Kidney capillary endothelial cell (primary cell): ENCODE measurements around the gene IMP4.

Experiments
- DNase-seq: peaks from one replicate; pipeline ENCODE4 v3.0.0-alpha.2; 2018; ENCODE audit warnings: low spot score

The IMP4 gene

DNA sequence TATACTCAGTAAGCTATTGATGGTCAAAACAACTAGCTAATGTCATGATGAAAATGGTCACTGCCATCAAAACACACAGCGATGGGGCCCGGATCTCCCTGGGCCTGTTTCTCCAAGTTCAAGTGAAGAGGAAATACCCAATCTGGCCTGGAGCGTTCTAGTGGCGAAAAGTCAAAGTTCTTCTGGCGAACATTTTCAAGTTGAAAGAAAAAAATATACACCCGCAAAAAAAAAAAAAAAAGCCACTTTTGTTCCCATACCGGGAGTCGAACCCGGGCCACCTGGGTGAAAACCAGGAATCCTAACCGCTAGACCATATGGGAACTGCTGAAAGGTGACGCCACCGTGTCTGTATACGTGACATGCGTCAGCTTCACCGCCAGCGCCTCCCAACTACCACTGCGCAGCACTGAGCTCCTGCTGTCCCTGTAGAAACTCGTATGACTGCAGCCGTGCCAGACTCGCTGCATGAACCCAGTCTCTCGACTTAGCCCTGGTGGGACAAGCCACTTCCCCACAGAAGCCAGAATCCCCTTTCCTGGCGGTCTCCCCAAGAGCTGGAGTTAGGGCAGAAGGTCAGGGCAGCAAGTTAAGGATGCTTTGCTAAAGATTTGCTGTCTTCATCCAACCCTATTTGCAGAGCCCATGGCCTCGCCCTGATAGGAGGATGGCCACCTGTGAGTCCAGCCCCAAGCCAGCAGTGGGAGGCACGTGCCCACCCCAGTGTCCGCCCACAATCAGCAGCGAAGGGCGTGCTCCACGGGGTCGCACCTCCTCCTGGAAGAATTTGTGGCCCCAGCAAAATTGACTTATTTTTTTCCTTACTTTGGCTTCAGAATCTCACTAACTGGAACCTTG is 5.6 kb upstream of the IMP4 start:
- peak; percentile 78 for DNase-seq

DNA sequence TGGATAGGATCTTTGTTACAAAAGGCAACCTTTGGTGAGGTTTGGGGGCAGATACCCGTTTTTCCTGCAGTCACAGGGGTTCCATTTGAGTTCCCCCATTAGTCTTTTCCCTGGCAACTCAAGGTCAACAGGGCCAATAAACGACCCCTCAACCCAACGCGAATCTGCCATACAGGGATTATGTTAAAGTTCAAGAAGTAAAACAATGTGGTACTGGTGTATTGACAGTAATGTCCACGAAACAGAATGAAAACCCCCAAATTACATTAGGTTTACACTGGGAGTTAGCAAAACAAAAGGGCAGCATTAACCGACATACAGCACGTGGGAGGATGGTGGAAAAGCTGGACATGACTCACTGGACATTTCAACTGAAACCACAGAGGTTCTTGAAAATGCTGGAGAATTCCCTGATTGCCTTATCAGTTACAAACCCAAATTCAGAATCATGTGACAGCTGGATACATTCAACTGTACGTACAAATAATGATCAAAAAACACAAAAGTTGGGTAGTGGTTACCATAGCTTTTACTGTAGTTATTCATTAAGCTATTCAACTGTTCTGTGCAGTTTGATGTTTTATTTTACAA is 4.9 kb upstream of the IMP4 start:
- DNase-seq = no peak

DNA sequence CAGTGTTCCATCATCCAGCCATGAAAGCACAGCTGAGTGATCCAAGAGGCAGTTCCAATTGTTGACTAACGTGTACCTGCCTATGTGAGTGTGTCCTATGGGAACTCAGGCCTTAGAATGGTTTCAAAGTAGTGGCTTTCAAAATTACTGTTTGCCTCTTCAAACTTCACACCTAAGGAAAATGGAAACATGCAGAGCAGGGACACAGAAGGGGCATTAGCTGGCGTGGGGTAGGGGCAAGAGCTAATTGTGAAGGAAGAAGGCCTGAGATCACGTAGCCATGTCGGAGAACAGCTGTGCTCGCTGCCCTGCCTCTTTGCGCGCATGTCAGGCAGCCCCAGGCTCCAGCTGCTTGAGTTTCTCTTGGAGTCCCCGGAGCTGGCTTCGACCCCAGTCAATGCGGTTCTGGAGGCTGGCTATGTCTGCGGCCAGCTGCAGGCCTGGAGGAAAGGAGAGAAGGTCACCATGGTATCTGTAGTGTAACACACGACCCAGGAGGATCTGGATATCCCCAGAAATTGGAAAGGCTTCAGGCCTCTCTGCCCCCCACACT is 3.8 kb upstream of the IMP4 start:
- no peak for DNase-seq

DNA sequence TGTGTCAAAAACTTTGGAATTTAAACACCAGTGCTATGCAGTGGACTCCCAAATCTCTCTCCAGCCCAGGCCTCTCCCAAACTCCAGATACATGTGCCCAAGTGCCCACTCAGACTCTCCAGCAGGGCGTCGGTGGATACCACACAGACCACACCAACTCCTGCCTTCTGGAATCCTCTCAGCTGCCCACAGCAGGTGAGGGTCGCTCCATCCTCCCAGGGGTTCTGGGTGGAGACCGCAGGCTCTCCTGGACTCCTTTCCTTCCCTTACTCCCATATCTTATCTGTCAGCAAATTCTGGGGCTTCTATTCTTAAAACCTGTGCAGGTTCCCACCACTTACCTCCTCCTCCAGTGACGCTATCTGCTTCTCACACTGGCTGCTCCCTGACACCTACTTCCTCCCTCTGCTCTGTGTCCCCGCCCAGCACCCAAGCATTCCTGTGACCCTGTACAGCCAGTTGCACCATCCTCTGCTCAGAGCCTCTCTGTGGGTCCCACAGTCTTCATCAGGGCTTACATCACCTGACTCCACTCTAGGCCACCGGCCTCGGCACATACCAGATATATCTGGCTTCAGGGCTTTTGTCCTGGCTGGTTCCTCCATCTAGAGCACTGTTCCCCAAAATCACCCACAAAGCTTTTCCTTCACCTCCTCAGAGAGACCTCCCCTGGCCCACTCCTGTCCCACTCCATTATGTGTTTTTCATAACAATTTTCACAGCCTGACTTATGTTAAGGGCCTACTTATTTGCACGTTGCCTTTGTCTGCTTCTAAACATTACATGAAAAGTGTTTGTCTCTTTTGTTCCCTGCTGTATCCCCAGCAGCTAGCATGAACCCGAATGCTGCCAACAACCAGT is 2.6 kb upstream of the IMP4 start:
- no peak for DNase-seq

DNA sequence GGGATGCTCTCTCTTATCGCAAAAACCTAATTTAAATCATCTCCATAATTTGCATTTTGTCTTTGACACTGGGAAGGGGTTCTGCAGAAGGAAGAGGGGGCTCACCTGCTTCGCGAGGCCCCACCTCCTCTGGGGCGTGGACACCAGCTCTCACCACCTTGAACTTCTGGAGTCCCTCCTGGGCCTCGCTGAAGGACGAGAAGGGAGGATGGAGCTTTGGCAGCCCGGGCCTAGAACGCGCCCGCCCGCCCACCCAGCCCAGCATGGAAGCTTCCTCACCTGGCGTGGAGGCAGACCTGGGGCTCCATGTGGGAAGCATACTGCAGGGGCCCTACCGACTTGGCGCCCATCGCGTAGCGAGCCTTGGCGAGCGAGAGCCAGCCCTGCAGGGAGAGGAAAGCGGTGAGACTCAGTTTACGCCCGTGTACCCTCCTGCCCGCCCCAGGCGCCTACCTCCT is 1.1 kb upstream of the IMP4 start:
- DNase-seq = no peak

DNA sequence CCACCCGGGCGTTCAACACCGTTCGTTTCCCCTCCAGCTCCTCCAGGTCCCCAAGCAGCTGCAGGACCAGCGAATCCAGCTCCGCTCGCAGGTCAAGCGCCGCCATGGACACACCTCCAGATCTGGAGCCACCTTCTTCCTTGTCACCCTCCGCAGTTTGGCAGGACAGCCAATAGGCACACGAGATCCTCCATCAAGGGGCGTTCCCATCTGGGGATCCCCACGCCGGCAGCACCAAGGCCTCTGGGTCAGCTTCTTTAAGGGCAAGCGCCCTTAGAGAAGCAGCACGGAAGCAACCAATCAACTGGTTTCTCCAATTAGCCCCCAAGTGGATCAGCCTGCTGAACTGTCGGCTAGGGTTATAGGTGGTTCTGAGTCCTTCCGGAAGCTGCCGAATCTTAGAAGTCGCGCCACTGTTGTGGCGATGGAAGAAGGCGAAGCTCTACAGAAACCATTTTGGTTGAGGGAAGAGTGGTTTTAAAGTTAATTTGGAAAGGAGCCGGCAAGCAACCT is 621 bp upstream of the IMP4 start:
- DNase-seq = peak; percentile 84

DNA sequence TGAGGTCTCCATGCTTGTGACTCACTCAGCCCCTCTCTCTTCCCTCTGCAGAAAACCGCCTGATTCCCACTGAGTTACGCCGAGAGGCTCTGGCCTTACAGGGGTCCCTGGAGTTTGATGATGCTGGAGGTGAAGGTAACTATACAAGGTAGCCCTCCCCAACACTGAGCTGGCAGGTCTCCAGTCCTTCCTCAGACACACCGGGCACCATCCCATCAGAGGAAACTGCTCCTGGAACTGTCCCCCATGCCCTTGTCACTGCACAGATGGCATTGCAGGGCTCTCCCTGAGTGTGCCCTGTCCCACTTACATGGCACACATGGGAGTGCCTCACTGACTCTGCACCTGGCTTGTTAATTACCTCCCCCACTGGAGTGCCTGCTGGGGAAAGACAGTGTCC is 1.9 kb downstream of the IMP4 start:
- no peak for DNase-seq

DNA sequence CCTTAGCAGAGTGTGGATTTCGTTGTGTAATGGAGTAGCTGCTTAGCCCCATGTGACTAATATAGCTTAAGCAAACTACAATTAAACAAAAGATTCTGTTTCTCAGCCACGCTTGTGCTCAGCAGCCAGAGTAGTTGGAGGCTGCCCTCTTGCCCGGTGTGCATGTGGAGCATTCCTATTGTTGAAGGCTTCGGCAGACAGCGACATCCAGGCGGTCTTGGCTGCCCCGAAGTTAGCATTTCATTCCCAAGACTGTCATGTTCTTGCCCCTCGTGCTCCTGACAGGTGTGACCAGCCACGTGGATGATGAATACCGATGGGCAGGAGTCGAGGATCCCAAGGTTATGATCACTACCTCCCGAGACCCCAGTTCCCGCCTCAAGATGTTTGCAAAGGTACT is 2.4 kb downstream of the IMP4 start:
- DNase-seq = no peak

DNA sequence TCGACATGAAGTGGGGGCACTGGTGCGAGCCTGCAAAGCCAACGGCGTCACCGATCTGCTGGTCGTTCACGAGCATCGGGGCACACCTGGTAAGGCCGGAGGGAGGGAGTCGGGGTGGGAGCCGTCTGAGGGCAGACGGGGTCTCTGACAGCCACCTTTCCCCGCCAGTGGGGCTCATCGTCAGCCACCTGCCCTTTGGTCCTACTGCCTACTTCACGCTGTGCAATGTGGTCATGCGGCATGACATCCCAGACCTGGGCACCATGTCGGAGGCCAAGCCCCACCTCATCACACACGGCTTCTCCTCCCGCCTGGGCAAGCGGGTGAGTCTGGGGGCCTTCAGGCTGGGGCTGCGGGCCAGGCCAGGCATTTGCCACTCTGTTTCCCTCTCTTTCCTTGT is 2.9 kb downstream of the IMP4 start:
- no peak for DNase-seq

DNA sequence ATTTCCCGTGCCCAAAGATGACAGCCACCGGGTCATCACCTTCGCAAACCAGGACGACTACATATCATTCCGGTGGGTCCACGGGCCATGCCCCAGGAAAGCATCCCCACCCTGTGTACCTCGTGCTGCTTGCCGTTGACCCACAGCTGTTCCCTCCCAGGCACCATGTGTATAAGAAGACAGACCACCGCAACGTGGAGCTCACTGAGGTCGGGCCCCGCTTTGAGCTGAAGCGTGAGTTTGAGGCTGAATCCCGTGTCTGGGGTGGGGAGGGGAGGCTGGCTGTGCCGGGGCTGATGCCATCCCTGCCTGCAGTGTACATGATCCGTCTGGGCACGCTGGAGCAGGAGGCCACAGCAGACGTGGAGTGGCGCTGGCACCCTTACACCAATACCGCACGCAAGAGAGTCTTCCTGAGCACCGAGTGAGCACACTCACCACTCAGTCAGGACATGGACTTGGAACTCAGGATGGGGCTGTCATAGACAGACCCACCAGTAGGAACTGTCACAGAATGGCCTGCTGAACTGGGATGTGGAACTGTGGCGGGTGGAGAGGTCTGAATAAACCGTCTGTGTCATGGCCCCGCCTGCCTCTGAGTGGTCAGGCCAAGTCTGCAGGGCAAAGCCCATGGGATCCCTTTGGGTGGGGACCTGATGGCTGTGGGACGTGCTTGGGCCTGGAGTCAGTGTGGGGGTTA is 3.5 kb downstream of the IMP4 start:
- DNase-seq = no peak

DNA sequence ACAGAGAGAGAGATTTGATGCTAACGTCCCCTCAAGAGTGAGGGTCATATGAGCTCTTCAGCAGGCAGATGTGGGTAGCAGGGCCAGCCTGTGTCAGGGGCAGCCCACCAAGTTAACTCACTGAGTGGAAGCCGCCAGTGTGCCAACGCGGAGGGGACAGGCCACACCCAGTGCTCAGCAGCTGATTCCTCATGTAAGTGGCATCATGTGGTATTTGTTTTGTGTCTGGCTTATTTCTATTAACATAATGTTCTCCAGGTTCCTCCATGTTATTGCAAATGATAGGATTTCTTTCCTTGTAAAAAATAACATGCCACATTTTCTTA is 4.0 kb downstream of the IMP4 start:
- no peak for DNase-seq

DNA sequence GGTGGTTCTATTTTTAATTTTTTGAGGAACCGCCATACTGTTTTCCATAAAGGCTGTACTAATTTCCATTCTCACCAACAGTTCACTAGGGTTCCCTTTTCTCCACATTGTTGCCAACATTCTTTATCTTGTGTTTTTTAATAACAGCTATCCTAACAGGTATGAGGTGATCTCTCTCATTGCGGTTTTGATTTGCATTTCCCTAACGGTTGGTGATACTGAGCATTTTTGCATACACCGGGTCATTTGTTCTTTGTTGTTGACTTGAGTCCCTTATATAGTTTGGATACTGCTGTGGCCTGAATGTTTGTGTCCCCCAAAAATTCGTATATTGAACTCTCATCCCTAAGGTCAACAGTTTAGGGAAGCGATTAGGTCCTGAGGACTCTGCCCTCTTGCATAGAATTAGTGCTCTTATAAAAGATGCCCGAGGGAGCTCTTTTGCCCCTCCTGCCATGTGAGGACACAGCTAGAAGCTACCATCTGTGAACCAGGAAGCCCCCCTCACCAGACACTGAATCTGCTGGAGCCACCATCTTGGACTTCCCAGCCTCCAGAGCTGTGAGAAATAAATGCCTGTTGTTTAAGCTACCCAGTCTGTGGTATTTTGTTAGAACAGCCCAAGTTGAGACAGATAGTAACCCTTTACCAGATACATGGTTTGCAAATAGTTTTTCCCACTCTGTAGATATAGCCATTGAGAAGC is 4.7 kb downstream of the IMP4 start:
- no peak for DNase-seq

DNA sequence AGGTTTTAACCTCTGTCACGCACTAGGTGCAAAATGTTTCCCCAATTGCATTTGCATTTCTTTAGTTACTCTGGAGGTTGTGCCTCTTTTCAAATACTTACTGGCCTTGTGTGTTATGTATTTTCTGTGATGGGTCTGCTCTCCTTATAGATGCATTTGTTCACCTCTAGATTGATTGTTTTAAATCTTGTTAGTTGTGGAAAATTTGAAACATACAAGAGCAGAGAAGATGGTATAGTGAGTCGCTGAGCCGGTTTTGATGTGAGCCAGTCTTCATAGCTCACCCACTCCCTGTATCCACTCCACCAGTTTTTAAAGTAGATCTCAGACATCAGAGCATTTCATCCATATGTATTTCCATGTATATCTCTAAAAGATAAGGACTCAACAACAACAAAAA is 6.5 kb downstream of the IMP4 start:
- DNase-seq = no peak

DNA sequence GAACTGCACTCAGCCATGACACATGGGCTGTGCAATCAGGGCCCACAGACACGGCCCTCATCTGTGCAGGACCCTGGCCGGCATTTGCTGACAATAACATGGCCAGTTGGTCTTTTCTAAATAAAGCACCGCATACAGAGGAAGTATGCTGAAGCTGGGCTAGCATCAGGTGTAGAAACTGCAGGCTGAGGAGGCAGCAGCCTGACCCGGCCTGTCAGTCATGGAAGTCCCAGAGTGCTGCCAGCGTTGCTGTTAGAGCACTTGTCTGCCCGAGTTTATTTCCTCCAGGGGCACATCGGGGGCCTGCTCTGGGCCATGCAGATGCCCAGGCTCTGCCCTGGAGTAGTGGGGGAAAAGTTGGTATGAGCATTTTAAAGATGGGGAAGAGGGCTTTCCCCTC is 9.0 kb downstream of the IMP4 start:
- DNase-seq = no peak

DNA sequence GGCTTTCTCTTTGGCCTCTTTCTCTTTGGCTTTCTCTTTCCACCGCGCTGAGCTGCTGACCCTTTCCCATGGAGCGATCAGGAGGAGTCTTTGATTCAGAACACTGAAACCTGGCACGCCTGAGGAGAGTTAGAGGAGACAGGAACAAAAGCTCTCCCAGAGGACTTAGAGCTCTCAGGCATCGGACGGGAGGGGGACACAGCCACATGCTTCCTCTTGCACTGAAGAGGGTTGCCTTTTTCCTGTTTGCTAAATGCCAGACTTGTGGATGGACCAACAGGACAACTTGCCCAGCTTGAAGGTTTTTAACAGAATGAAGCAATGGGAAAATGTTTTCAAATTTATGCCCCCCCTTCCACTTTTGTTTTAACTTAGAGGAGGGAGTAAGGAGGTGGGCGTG is 9.5 kb downstream of the IMP4 start:
- no peak for DNase-seq

DNA sequence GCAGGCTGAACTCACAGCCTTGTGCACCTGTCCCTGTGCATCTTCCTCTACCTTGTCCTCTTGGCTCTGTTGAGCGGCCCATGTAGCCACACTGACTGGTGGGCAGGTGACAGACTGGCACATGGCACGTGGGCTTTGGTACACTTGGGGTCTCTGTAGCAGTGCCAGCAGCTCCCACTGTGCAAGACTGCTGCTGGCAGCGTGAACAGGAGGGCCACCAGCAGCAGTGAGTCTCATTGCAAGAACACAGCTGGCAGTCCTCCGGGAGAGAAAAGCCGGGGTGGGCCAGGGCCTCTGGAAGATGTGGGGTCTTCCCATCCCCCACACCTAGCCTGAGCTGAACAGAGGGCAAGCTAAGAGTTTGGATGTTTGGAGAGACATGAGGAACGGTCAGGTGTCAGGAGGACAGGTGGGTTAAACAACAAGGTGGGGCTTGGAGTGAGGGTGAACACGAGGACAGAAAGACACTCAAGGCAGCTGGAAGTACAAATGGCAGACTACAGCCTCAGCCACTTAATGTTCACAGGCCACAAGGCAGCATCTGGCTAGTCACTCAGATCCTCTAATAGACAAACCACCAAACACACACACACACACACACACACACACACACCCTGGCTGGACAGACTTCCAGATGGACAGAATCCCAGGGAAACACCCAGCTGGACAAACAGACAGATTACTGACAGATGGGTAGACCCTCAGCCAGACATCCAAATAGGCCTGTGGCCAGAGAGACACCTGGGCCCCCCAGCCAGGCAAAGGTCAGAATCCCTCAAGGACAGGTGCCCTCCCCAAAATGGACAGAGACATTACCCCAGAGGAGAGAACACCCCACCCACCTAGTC is 10.8 kb downstream of the IMP4 start:
- DNase-seq = no peak

DNA sequence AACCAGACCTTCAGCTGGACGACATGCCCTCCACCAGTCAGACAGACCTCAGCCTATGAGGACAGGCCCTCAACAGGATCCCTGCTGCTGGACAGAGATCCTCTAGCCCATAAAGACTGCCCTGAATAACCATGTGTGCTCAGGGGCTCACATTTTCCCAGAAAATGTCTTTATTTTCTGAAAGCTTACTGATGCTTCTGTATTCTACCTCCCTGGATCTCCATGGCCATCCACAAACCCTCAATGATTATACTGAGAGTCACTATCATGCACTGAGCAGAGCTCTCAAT is 11.4 kb downstream of the IMP4 start:
- no peak for DNase-seq

DNA sequence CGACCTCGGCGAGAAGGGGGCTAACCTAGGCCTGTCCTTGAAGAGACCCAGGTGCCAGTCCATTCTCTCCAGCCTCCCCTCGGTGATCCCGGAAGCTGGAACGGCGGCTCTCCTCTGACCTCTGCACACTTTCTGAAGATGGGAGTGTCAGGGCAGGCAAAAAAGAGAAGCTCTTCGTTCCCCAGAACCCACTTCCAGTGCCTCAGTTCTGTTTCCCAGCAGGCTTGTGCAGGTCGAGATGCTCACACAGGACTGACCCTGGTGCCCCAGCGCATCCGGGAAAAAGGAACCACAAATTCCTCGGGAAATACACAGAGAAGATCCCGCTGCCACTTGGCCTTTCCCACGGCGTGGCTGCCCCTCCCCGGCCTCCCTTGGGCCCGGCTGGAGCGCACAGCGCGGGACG is 12.5 kb downstream of the IMP4 start:
- no peak for DNase-seq

DNA sequence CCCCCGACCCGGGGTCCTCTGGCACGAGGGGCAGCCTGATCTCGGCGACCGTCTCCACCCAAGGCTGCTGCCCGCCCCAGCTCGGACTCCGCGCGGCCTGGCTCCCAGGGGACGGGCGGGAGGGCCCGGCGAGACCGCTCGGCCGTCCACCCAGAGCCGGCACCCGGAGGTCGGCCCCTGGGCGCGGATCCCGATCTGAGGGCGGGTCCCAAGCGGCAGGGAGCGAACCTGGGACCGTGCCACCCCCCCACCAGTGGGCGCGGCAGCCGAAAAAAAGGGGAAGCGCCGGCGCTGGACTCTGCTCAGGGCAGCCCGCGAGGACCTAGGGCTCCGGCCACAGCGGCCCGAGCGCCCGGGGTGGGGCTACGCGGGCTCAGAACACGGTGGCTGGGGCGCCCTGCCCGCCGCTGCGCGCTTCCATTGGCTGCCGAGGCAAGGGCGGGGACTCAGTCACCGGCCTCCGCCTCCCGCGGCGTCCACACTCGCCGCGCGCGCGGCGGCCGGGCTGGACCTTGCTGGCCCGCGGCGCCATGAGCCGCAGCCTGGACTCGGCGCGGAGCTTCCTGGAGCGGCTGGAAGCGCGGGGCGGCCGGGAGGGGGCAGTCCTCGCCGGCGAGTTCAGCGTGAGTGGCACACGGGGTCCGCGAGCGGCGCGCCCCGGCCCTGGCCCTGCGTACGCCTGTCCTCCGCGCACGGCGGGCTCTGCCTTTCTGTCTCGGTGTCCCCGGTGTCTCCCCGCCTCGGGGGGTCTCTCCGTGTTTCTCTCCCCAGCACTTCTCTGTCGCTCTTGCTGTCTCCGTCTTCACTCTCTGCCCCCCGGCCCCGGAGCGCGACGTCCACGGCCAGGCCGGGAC is 13.1 kb downstream of the IMP4 start, which contains the start of gene PTPN18:
PTPN18 (plus strand) TSS at position 479 of the 854 bp plus-strand sequence; CDS start at position 531, 52 bp downstream.
- DNase-seq = peak; percentile 83
